Naive thymus-derived CD8-positive, alpha-beta T cell (primary cell): ENCODE results near the gene WNK2. TPM values are rescaled to one million over a fixed set of nuclear protein-coding genes. Genes with fewer than 3 reads are reported as not detected.

Experiments used
- ATAC-seq, 2 donors: fragments of 150-1000 bp; cut with Tn5 transposase in 1 of 2; sonication (Bioruptor Pico), chemical (Tn5 transposase) in 1 of 2; 1 replicate in 1 of 2; 2 replicates in 1 of 2; pipeline ENCODE4 v1.10.0; 2021; ENCODE audit warnings: mild to moderate bottlenecking in 2 of 2, moderate library complexity in 2 of 2
- POLR2A ChIA-PET: fragments of 350-600 bp; sonication (Branson Sonifier 250); formaldehyde crosslinking; loops from one replicate; lab custom pipeline; 2021; ENCODE audit warnings: antibody characterized with exemption; lab: Charles Lee
- DNase-seq, 10 donors: peaks; one replicate each; pipeline versions ENCODE4 v3.0.0 to v3.0.0-alpha.2; 2020 to 2022
- H3K27ac Mint-ChIP-seq, 10 donors: one replicate each; pipeline ENCODE4 v1.8.0; 2020 to 2022; ENCODE audit warnings: mild to moderate bottlenecking in 10 of 10, mixed read lengths in 10 of 10, moderate library complexity in 4 of 10, inconsistent platforms in 1 of 10
- H3K27me3 Mint-ChIP-seq, 5 donors: one replicate each; pipeline ENCODE4 v1.8.0; 2021 to 2022; ENCODE audit warnings: mixed read lengths in 5 of 5
- H3K36me3 Mint-ChIP-seq, 3 donors: one replicate each; pipeline ENCODE4 v1.8.0; 2020 to 2022; ENCODE audit warnings: mixed read lengths in 3 of 3, mild to moderate bottlenecking in 2 of 3, inconsistent platforms in 1 of 3
- H3K4me1 Mint-ChIP-seq, 4 donors: one replicate each; pipeline ENCODE4 v1.8.0; 2021 to 2022; ENCODE audit warnings: mixed read lengths in 4 of 4
- H3K4me3 Mint-ChIP-seq, 10 donors: one replicate each; pipeline ENCODE4 v1.8.0; 2020 to 2022; ENCODE audit warnings: mild to moderate bottlenecking in 10 of 10, mixed read lengths in 10 of 10, moderate library complexity in 6 of 10, inconsistent platforms in 1 of 10
- H3K9me3 Mint-ChIP-seq, 9 donors: one replicate each; pipeline ENCODE4 v1.8.0; 2020 to 2022; ENCODE audit warnings: mixed read lengths in 9 of 9, mild to moderate bottlenecking in 3 of 9, inconsistent platforms in 1 of 9, moderate library complexity in 1 of 9
- polyA plus RNA-seq, 3 donors: library from polyadenylated mRNA; unstranded; fragments of 300-500 nt; fragmentation: Illumina TruSeq; gene quantifications; one replicate each; pipeline ENCODE4 v1.2.3, GENCODE V29; 2021
- total RNA-seq, 8 experiments: library from RNA in 2 of 8; stranded (reverse) in 2 of 8; gene quantifications; one replicate each; pipeline ENCODE4 v1.2.3 and lab custom pipeline; 2021 to 2026

WNK2 gene
- total and polyA plus RNA-seq, 5 experiments from 2014 or later = 0.27 TPM; not detected in 4

- no peak overlapping the region for H3K4me3 Mint-ChIP-seq
- peak overlapping the region in 4 of 10 donors; percentile 24 to 45 (median 38) for H3K27ac Mint-ChIP-seq
- POLR2A ChIA-PET = no interaction called here
- no peaks in the 10 kb centered on the region for H3K27me3 Mint-ChIP-seq
- H3K4me1 Mint-ChIP-seq = peaks cover 9 to 36% (median 24%) of the 10 kb centered on the region in 4 donors
- DNase-seq = no peak
- no peak for ATAC-seq
- H3K36me3 Mint-ChIP-seq = no peaks in the 10 kb centered on the region
- H3K9me3 Mint-ChIP-seq = peaks cover 0 to 9% (median 2%) of the 10 kb centered on the region in 9 donors
These were observed 35.2 kb upstream of the WNK2 start for GRCh38 chr9:93148721-93149120.

- H3K9me3 Mint-ChIP-seq = peaks cover 0 to 9% (median 2%) of the 10 kb centered on the region in 9 donors
- no peaks in the 10 kb centered on the region for H3K27me3 Mint-ChIP-seq
- ATAC-seq = no peak
- POLR2A ChIA-PET = no interaction called here
- H3K4me3 Mint-ChIP-seq = no peak overlapping the region
- DNase-seq = no peak
- peaks cover 5 to 32% (median 18%) of the 10 kb centered on the region in 4 donors for H3K4me1 Mint-ChIP-seq
- H3K27ac Mint-ChIP-seq = peak overlapping the region in 4 of 10 donors; percentile 1 to 75 (median 34)
- H3K36me3 Mint-ChIP-seq = no peaks in the 10 kb centered on the region
These were observed 34.6 kb upstream of the WNK2 start for GRCh38 chr9:93149361-93149760.

GRCh38 chr9:93151097-93151784 lies 32.7 kb upstream of the WNK2 start:
- no peaks in the 10 kb centered on the region for H3K27me3 Mint-ChIP-seq
- no peak overlapping the region for H3K4me3 Mint-ChIP-seq
- no peak for ATAC-seq
- H3K27ac Mint-ChIP-seq = no peak overlapping the region
- no peak for DNase-seq
- POLR2A ChIA-PET = no interaction called here
- no peaks in the 10 kb centered on the region for H3K36me3 Mint-ChIP-seq
- peaks cover 1 to 23% (median 11%) of the 10 kb centered on the region in 4 donors for H3K4me1 Mint-ChIP-seq
- H3K9me3 Mint-ChIP-seq = peaks cover 0 to 9% (median 2%) of the 10 kb centered on the region in 9 donors

- H3K4me3 Mint-ChIP-seq = no peak overlapping the region
- H3K27me3 Mint-ChIP-seq = no peaks in the 10 kb centered on the region
- H3K27ac Mint-ChIP-seq = peak overlapping the region in 4 of 10 donors; percentile 44 to 69 (median 61)
- H3K36me3 Mint-ChIP-seq = no peaks in the 10 kb centered on the region
- H3K4me1 Mint-ChIP-seq = peaks cover 1 to 11% (median 2%) of the 10 kb centered on the region in 4 donors
- DNase-seq (peak in 7 of 10 donors; percentile 18 to 50 (median 39)), ATAC-seq (peak in 1 of 2 donors; percentile 47)
- no peaks in the 10 kb centered on the region for H3K9me3 Mint-ChIP-seq
- POLR2A ChIA-PET = no interaction called here
These were observed 29.5 kb upstream of the WNK2 start for GRCh38 chr9:93154293-93154903.

GRCh38 chr9:93155716-93156474 lies 28.0 kb upstream of the WNK2 start:
- ATAC-seq (no peak), DNase-seq (no peak)
- Mint-ChIP-seq H3K4me3 (no peak overlapping the region), H3K27ac (peak overlapping the region in 2 of 10 donors; percentile 24 to 79), H3K36me3 (no peaks in the 10 kb centered on the region), H3K27me3 (no peaks in the 10 kb centered on the region), H3K9me3 (no peaks in the 10 kb centered on the region), H3K4me1 (peaks cover 4 to 13% (median 7%) of the 10 kb centered on the region in 4 donors)
- POLR2A ChIA-PET = interaction anchor here (1.0 kb wide), 1 partner anchor 12 kb away, joined by 3 read pairs; no protein-coding TSS in a partner anchor

- ATAC-seq = no peak
These were observed 27.4 kb upstream of the WNK2 start for GRCh38 chr9:93156475-93157008.

GRCh38 chr9:93159601-93160471 lies 24.1 kb upstream of the WNK2 start:
- H3K36me3 Mint-ChIP-seq = no peaks in the 10 kb centered on the region
- POLR2A ChIA-PET = interaction anchor here (0.7 kb wide), 1 partner anchor 77 kb away, joined by 3 read pairs; no protein-coding TSS in a partner anchor
- H3K4me1 Mint-ChIP-seq = peaks cover 5 to 9% (median 6%) of the 10 kb centered on the region in 4 donors
- peak; percentile 82 to 97 for ATAC-seq
- H3K27ac Mint-ChIP-seq = peak overlapping the region in 4 of 10 donors; percentile 21 to 45 (median 31)
- no peaks in the 10 kb centered on the region for H3K27me3 Mint-ChIP-seq
- H3K4me3 Mint-ChIP-seq = no peak overlapping the region
- no peaks in the 10 kb centered on the region for H3K9me3 Mint-ChIP-seq
- peak; percentile 35 to 78 (median 58) for DNase-seq

More at GRCh38 chr9:93156475-93157008, 27.4 kb upstream of the WNK2 start:
- Mint-ChIP-seq H3K4me3 (no peak overlapping the region), H3K4me1 (peaks cover 4 to 13% (median 7%) of the 10 kb centered on the region in 4 donors), H3K9me3 (no peaks in the 10 kb centered on the region), H3K27ac (peak overlapping the region in 3 of 10 donors; percentile 19 to 79 (median 34)), H3K27me3 (no peaks in the 10 kb centered on the region), H3K36me3 (no peaks in the 10 kb centered on the region)
- DNase-seq = no peak
- POLR2A ChIA-PET = interaction anchor here (1.0 kb wide), 1 partner anchor 12 kb away, joined by 3 read pairs; no protein-coding TSS in a partner anchor

GRCh38 chr9:93161786-93162562 lies 22.0 kb upstream of the WNK2 start:
- Mint-ChIP-seq H3K27me3 (no peaks in the 10 kb centered on the region), H3K27ac (peak overlapping the region in 2 of 10 donors; percentile 33 to 61), H3K36me3 (no peaks in the 10 kb centered on the region), H3K4me3 (no peak overlapping the region), H3K9me3 (no peaks in the 10 kb centered on the region), H3K4me1 (peaks cover 5 to 9% (median 5%) of the 10 kb centered on the region in 4 donors)
- DNase-seq = no peak
- POLR2A ChIA-PET = interaction anchor here (1.0 kb wide), 1 partner anchor 143 kb away, joined by 3 read pairs; no protein-coding TSS in a partner anchor
- no peak for ATAC-seq

- Mint-ChIP-seq H3K27me3 (no peaks in the 10 kb centered on the region), H3K4me1 (peaks cover 5 to 9% (median 5%) of the 10 kb centered on the region in 4 donors), H3K36me3 (no peaks in the 10 kb centered on the region), H3K9me3 (no peaks in the 10 kb centered on the region), H3K4me3 (no peak overlapping the region), H3K27ac (peak overlapping the region in 1 of 10 donors; percentile 28)
- ATAC-seq (no peak), DNase-seq (no peak)
- POLR2A ChIA-PET = no interaction called here
These were observed 19.9 kb upstream of the WNK2 start for GRCh38 chr9:93164085-93164484.

- Mint-ChIP-seq H3K4me3 (no peak overlapping the region), H3K27ac (no peak overlapping the region), H3K36me3 (no peaks in the 10 kb centered on the region), H3K9me3 (no peaks in the 10 kb centered on the region), H3K4me1 (peaks cover 0 to 1% (median 0%) of the 10 kb centered on the region in 4 donors), H3K27me3 (no peaks in the 10 kb centered on the region)
- POLR2A ChIA-PET = interaction anchor here (0.7 kb wide), 1 partner anchor 216 kb away, joined by 3 read pairs; no protein-coding TSS in a partner anchor
- ATAC-seq = no peak
- DNase-seq = no peak
These were observed 17.2 kb upstream of the WNK2 start for GRCh38 chr9:93166699-93167098.

GRCh38 chr9:93167185-93167584 lies 16.8 kb upstream of the WNK2 start:
- DNase-seq = no peak
- no peak overlapping the region for H3K27ac Mint-ChIP-seq

More at GRCh38 chr9:93167185-93167584, 16.8 kb upstream of the WNK2 start:
- Mint-ChIP-seq H3K27me3 (peaks cover 0 to 2% (median 0%) of the 10 kb centered on the region in 5 donors), H3K36me3 (no peaks in the 10 kb centered on the region), H3K4me3 (no peak overlapping the region), H3K4me1 (no peaks in the 10 kb centered on the region), H3K9me3 (no peaks in the 10 kb centered on the region)
- POLR2A ChIA-PET = interaction anchor here (0.7 kb wide), 1 partner anchor 217 kb away, joined by 3 read pairs; no protein-coding TSS in a partner anchor
- no peak for ATAC-seq
